Pons (tissue), 1 donor: ENCODE measurements around the gene PSMD6.
A peak's percentile ranks its signal among the peaks of the same experiment; 100 is the strongest.

Experiments
- DNase-seq: peaks from one replicate; pipeline ENCODE4 v3.0.0-alpha.2; 2016; ENCODE audit warnings: low spot score

The PSMD6 gene

GRCh38 chr3:63977893-63978292, 45.4 kb downstream of the PSMD6 start:
- no peak for DNase-seq

GRCh38 chr3:63976872-63977200, 46.5 kb downstream of the PSMD6 start:
- no peak for DNase-seq

- DNase-seq: no peak
Measured at GRCh38 chr3:63976161-63976871, 47.0 kb downstream of the PSMD6 start.

GRCh38 chr3:63975723-63976122, 47.6 kb downstream of the PSMD6 start:
- DNase-seq: peak; percentile 86

- DNase-seq: no peak
Measured at GRCh38 chr3:63974451-63974850, 48.8 kb downstream of the PSMD6 start.

DNA sequence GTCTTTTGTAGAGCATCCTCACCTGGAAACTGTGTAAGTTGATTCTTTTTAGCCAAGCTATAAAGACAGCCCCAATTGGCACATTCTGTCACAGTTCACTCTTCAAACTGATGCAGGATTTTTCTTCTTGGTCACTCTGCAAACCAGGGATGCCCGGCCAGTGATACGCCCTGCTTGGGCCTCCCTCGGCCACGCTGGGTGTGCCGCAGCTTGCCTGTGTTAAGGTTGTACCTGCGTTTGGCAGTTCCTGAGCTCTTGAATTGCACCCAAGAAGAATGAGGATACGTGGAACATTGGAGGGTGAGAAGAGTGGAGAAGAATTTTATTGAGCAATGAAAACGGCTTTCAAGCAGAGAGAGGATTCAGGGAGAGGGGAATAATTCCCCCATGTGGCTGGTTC, 49.9 kb downstream of the PSMD6 start:
- no peak for DNase-seq

DNA sequence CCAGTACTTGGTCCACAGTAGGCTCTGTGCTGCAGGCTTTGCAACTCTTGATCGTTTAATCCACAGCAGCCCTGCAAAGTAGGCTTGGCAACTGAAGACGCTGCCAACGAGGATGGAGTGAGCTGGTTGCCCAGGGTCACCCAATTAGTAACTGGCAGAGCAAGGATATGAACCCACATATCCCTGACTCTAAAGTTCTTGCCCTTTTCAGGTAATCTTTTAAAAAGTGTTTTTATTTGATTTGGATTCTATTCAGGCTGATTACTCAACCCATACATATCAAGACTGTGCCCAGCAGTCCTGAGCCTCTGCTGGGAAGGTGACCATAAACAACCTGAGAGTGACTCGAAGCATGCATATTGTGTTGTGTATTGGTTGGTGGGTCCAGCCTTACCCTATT, 50.3 kb downstream of the PSMD6 start:
- DNase-seq: no peak

- DNase-seq: no peak
Measured at GRCh38 chr3:63972196-63972595, 51.1 kb downstream of the PSMD6 start.

GRCh38 chr3:63970631-63971475, 52.4 kb downstream of the PSMD6 start:
- DNase-seq: peak; percentile 83

- DNase-seq: no peak
Measured at GRCh38 chr3:63969876-63970275, 53.4 kb downstream of the PSMD6 start.

GRCh38 chr3:63968612-63969350, 54.5 kb downstream of the PSMD6 start:
- DNase-seq: no peak

GRCh38 chr3:63967675-63968611, 55.4 kb downstream of the PSMD6 start:
- peak; percentile 27 for DNase-seq

- no peak for DNase-seq
Measured at GRCh38 chr3:63966871-63967270, 56.4 kb downstream of the PSMD6 start.

GRCh38 chr3:63966007-63966406, 57.3 kb downstream of the PSMD6 start:
- no peak for DNase-seq

GRCh38 chr3:63964681-63965485, 58.4 kb downstream of the PSMD6 start:
- DNase-seq: no peak

- DNase-seq: no peak
Measured at GRCh38 chr3:63963496-63963895, 59.8 kb downstream of the PSMD6 start.

GRCh38 chr3:63961891-63962290, 61.4 kb downstream of the PSMD6 start:
- peak; percentile 54 for DNase-seq
